Karpas-422 (cell line): Measurements from ENCODE around the gene PIEZO1. TPM values are rescaled to one million over a fixed set of nuclear protein-coding genes. Genes with fewer than 3 reads are reported as not detected.
"Not testable (repeated sequence)": the region's sequence is repeated elsewhere in the genome, so short reads cannot be mapped to it uniquely, and the experiment has no call there.

Source experiments
- DNase-seq: peaks from one replicate; pipeline ENCODE4 v3.0.0-alpha.2; 2015
- H2AFZ ChIP-seq: fragments of 200-600 bp; sonication (generic); 2 replicates; pipeline ENCODE4 v1.6.1; 2014; ENCODE audit warnings: antibody characterized with exemption, low read length, mixed read lengths
- H3K27ac ChIP-seq: fragments of 200-600 bp; sonication (generic); 2 replicates; pipeline ENCODE4 v1.5.1; 2014; ENCODE audit warnings: mild to moderate bottlenecking, low read length, moderate library complexity
- H3K27me3 ChIP-seq: fragments of 200-600 bp; sonication (generic); 2 replicates; pipeline ENCODE4 v1.6.1; 2014; ENCODE audit warnings: low read length, mixed read lengths
- H3K36me3 ChIP-seq: fragments of 200-600 bp; sonication (generic); 2 replicates; pipeline ENCODE4 v1.6.1; 2014; ENCODE audit warnings: low read length, mixed read lengths; ENCODE audit not compliant: insufficient read depth
- H3K4me1 ChIP-seq: fragments of 200-600 bp; sonication (generic); 2 replicates; pipeline ENCODE4 v1.6.1; 2014; ENCODE audit warnings: mild to moderate bottlenecking, low read length, mixed read lengths
- H3K4me2 ChIP-seq: fragments of 200-600 bp; sonication (generic); 2 replicates; pipeline ENCODE4 v1.6.1; 2014; ENCODE audit warnings: low read length, low read depth, mild to moderate bottlenecking; ENCODE audit not compliant: poor library complexity, severe bottlenecking
- H3K4me3 ChIP-seq: fragments of 200-600 bp; sonication (generic); 2 replicates; pipeline ENCODE4 v1.5.1; 2014; ENCODE audit warnings: mild to moderate bottlenecking, antibody characterized with exemption, low read length, mixed read lengths
- H3K79me2 ChIP-seq: fragments of 200-600 bp; sonication (generic); 2 replicates; pipeline ENCODE4 v1.6.1; 2014; ENCODE audit warnings: mild to moderate bottlenecking, low read length, mixed read lengths
- H3K9ac ChIP-seq: fragments of 200-600 bp; sonication (generic); 2 replicates; pipeline ENCODE4 v1.6.0; 2014; ENCODE audit warnings: low read length
- H3K9me2 ChIP-seq: fragments of 200-600 bp; sonication (generic), shearing (Covaris generic); replicated peaks from 2 replicates; pipeline ENCODE4 v1.6.0; 2014; ENCODE audit warnings: mild to moderate bottlenecking, low read length, moderate library complexity; ENCODE audit not compliant: insufficient read depth
- H3K9me3 ChIP-seq: fragments of 300-700, 200-600 bp; sonication (generic); 2 replicates; pipeline ENCODE4 v1.6.1; 2014; ENCODE audit warnings: low read length, mixed read lengths
- H4K20me1 ChIP-seq: fragments of 200-600 bp; sonication (generic); 2 replicates; pipeline ENCODE4 v1.6.1; 2014; ENCODE audit warnings: mild to moderate bottlenecking, antibody characterized with exemption, low read length, low read depth; ENCODE audit not compliant: insufficient read depth
- total RNA-seq: library from RNA; depleted of rRNA; stranded (reverse); fragments of >200 nt; shearing (Covaris generic); gene quantifications from 2 replicates; pipeline ENCODE4 v1.2.3, GENCODE V29; 2014; ENCODE audit warnings: low replicate concordance

PIEZO1 gene
- total RNA-seq, 1 experiment from 2014 or later = 1.8 TPM

GRCh38 chr16:88796278-88796677 lies 11.3 kb upstream of the PIEZO1 start:
- no peak overlapping the region for H3K9ac ChIP-seq

GRCh38 chr16:88793251-88793954 lies 8.4 kb upstream of the PIEZO1 start:
- Histone ChIP-seq H3K9me3 (no peaks in the 10 kb centered on the region), H3K27me3 (no peaks in the 10 kb centered on the region), H3K4me2 (no peak overlapping the region), H3K9me2 (no peaks in the 10 kb centered on the region), H4K20me1 (no peaks in the 10 kb centered on the region), H3K9ac (no peak overlapping the region), H3K36me3 (no peaks in the 10 kb centered on the region), H3K4me3 (no peak overlapping the region), H3K27ac (no peak overlapping the region), H3K4me1 (no peaks in the 10 kb centered on the region), H3K79me2 (no peaks in the 10 kb centered on the region), H2AFZ (no peak overlapping the region)
- DNase-seq = no peak

More at GRCh38 chr16:88796278-88796677, 11.3 kb upstream of the PIEZO1 start:
- Histone ChIP-seq H3K4me1 (peaks cover 8% of the 10 kb centered on the region), H3K4me3 (no peak overlapping the region), H3K9me3 (no peaks in the 10 kb centered on the region), H3K9me2 (no peaks in the 10 kb centered on the region), H3K27ac (no peak overlapping the region), H3K27me3 (no peaks in the 10 kb centered on the region), H3K4me2 (no peak overlapping the region), H3K36me3 (no peaks in the 10 kb centered on the region), H3K79me2 (no peaks in the 10 kb centered on the region), H4K20me1 (no peaks in the 10 kb centered on the region), H2AFZ (no peak overlapping the region)
- DNase-seq = no peak

- no peak overlapping the region for H2AFZ ChIP-seq
- H3K36me3 ChIP-seq = no peaks in the 10 kb centered on the region
- no peaks in the 10 kb centered on the region for H3K9me3 ChIP-seq
- no peaks in the 10 kb centered on the region for H3K79me2 ChIP-seq
- H3K9me2 ChIP-seq = no peaks in the 10 kb centered on the region
- H3K9ac ChIP-seq = no peak overlapping the region
- no peak for DNase-seq
- H3K4me2 ChIP-seq = no peak overlapping the region
- no peaks in the 10 kb centered on the region for H3K27me3 ChIP-seq
- no peak overlapping the region for H3K27ac ChIP-seq
- no peaks in the 10 kb centered on the region for H3K4me1 ChIP-seq
- H3K4me3 ChIP-seq = no peak overlapping the region
- no peaks in the 10 kb centered on the region for H4K20me1 ChIP-seq
Observed at GRCh38 chr16:88792668-88793250, 7.7 kb upstream of the PIEZO1 start.

- no peak overlapping the region for H3K4me2 ChIP-seq
Observed at GRCh38 chr16:88792078-88792550, 7.1 kb upstream of the PIEZO1 start.

GRCh38 chr16:88790312-88791211 lies 5.5 kb upstream of the PIEZO1 start:
- no peak overlapping the region for H3K4me2 ChIP-seq

More at GRCh38 chr16:88792078-88792550, 7.1 kb upstream of the PIEZO1 start:
- H3K9me3 ChIP-seq = no peaks in the 10 kb centered on the region
- H3K36me3 ChIP-seq = no peaks in the 10 kb centered on the region
- H3K4me3 ChIP-seq = no peak overlapping the region
- no peaks in the 10 kb centered on the region for H4K20me1 ChIP-seq
- H3K4me1 ChIP-seq = no peaks in the 10 kb centered on the region
- H3K9ac ChIP-seq = no peak overlapping the region
- H3K27me3 ChIP-seq = no peaks in the 10 kb centered on the region
- DNase-seq = no peak
- H3K9me2 ChIP-seq = no peaks in the 10 kb centered on the region
- H2AFZ ChIP-seq = no peak overlapping the region
- no peaks in the 10 kb centered on the region for H3K79me2 ChIP-seq
- no peak overlapping the region for H3K27ac ChIP-seq

GRCh38 chr16:88789594-88789993 lies 4.6 kb upstream of the PIEZO1 start:
- Histone ChIP-seq H3K4me1 (peaks cover 3% of the 10 kb centered on the region), H3K4me3 (no peak overlapping the region), H3K27ac (no peak overlapping the region), H3K27me3 (no peaks in the 10 kb centered on the region), H2AFZ (no peak overlapping the region), H3K79me2 (no peaks in the 10 kb centered on the region), H3K9me3 (no peaks in the 10 kb centered on the region), H3K4me2 (no peak overlapping the region), H3K9ac (no peak overlapping the region), H3K9me2 (no peaks in the 10 kb centered on the region), H3K36me3 (no peaks in the 10 kb centered on the region), H4K20me1 (no peaks in the 10 kb centered on the region)
- no peak for DNase-seq

More at GRCh38 chr16:88790312-88791211, 5.5 kb upstream of the PIEZO1 start:
- Histone ChIP-seq H3K36me3 (no peaks in the 10 kb centered on the region), H3K4me1 (no peaks in the 10 kb centered on the region), H2AFZ (no peak overlapping the region), H3K27me3 (no peaks in the 10 kb centered on the region), H3K4me3 (no peak overlapping the region), H3K27ac (no peak overlapping the region), H3K9me3 (no peaks in the 10 kb centered on the region), H3K9ac (no peak overlapping the region), H4K20me1 (no peaks in the 10 kb centered on the region), H3K9me2 (no peaks in the 10 kb centered on the region), H3K79me2 (no peaks in the 10 kb centered on the region)
- DNase-seq = no peak

- H3K9ac ChIP-seq, H3K4me2 ChIP-seq, H4K20me1 ChIP-seq, DNase-seq, H3K36me3 ChIP-seq, H3K79me2 ChIP-seq, H2AFZ ChIP-seq, H3K9me2 ChIP-seq, H3K9me3 ChIP-seq, H3K27ac ChIP-seq, H3K4me3 ChIP-seq, H3K4me1 ChIP-seq, H3K27me3 ChIP-seq: not testable (repeated sequence)
Observed at GRCh38 chr16:88788749-88789148, 3.7 kb upstream of the PIEZO1 start.
